Measurements from ENCODE around the gene ACTMAP.
"Not testable (repeated sequence)": the region's sequence is repeated elsewhere in the genome, so short reads cannot be mapped to it uniquely, and the experiment has no call there.

ACTMAP gene

DNA sequence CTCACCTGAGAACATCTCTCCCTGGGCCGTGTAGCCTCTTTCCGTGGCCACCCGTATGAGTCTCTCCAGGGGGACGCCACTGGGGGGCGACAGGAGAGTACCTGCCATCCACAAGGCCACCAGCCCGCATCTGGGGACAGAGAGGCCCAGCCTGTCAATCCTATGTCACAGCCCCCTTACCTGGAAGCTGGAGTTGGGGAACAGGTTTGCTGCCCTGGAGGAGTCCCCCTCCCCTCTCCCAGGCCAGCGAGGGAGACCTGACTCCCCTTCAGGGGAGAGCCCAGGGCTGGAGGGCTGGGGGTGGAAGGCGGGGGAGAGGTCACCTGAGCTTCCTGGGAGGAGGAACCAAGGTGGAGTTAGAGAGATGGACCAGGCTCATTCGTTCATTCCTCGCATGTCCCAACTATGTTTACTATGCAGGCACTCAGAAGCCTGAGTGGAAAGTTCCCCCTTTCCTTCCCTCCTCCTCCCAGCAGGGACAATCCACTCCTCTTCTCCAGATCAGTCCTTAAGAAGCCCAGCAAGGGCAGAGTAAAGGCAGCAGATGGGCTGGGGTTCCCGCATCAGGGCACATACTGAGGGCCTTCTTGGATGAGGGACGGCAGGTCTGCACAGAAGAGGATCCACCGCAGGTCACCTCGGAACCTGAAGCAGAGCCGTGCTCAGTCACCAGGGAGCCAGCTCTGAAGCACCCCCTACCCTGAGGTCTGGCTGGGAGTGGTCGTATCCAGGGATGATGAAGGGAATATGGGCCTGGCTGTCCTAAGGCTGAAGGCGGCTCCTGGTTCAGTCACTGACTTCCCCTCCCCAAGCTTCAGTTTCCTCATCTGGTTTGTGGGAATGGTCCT, 5.5 kb downstream of the ACTMAP start:
- in situ Hi-C loops (cut with MboI; ENCODE audit: low sequenced_read_pairs) = no loop called here

DNA sequence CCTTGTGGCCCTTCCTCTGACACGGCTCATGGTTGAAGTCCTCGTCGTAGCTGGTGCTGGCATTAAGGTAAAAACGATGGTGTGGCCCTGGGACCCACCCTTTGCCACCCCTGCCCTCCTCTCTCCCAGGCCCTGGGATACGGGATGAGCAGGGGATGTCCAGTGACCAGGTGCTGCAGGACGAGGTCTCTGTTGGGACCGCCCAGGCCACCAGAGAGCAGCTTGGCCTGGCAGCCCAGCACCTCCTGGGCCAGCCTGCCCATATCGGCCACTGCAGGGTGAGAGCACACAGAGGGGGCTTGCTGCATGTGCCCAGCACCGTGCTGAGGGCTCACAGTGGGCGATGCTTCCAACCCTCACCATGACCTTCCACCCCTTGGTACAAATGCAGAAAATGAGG, 6.4 kb downstream of the ACTMAP start:
- in situ Hi-C loops (cut with MboI; ENCODE audit: low sequenced_read_pairs) = no loop called here

DNA sequence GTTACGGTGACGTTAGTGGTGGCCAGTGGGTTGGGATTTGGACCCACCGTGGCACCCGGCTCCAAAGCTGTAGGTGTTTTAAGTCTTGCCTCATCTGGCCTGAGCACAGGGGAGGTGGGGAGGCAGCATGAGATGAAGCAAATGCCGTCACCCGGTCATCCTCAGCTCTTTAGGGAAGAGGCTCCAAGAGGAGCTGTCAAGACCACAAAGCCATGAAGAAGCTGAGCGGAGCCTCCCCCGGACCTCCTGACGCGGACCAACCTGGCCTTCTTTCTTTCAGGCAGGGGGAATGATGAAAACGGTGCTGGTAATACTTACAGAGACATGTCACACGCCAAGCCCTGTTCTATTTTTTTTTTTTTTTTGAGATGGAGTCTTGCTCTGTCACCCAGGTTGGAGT, 7.4 kb downstream of the ACTMAP start:
- in situ Hi-C loops (cut with MboI; ENCODE audit: low sequenced_read_pairs) = no loop called here

DNA sequence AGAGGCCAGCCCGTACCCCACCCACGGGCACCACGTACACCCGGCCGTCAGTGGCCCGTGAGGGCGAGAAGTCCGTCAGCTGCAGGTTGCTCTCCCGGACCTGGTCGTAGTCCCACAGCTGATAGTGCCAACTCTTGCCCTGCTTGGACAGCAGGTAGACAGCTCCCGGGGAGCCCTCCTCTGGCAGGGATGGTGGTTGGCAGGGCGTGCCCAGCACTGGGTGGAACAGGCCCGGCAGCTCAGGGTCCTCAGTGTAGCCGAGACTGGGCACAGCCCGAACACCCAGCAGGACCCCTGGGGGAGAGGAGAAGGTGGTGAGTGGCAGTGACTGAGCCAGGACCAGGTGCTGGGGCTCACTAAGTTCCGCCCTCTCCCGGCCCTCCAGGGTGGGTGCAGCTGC, 7.8 kb downstream of the ACTMAP start:
- in situ Hi-C loops (cut with MboI; ENCODE audit: low sequenced_read_pairs) = no loop called here

DNA sequence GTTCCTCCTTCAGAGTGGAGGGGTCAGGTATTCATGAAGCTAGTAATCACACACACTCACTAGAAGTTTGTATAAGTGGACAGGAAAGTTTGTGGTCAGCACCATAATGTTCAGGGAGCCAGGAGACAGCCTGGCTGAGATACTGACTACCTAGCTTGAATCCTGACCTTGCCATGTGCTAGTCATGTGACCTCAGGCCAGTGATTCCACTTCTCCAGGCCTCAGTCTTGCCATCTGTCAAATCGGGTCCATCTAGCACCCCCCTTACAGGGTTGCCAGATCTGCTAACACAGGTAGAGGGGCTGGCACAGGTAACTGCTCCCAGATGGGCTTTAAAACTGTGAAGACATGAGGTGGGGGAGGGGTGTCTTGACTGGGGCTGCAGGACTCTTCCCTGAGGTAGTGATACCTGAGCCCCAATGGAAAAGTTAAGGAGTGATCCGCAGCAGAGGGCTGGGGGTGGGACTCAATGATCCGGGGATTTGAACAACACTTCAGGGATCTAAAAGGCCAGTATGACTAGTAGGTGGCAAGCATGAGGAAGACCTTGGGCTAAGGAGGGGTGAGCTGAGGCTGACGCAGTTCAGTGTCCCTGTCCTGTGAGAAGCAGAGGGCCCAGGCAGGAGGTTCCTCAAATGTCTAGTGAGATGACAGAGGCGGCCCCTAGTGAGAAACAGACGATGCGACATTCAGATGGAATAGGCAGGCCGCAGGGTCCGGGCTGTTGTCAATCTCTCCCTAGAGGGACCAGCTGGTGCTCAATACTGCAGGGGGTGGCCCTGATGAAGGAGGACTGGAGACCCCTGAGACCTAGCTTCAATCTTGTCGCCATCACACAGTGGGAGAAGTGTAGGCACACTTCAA, 8.5 kb downstream of the ACTMAP start:
- in situ Hi-C loops (cut with MboI; ENCODE audit: low sequenced_read_pairs) = no loop called here

DNA sequence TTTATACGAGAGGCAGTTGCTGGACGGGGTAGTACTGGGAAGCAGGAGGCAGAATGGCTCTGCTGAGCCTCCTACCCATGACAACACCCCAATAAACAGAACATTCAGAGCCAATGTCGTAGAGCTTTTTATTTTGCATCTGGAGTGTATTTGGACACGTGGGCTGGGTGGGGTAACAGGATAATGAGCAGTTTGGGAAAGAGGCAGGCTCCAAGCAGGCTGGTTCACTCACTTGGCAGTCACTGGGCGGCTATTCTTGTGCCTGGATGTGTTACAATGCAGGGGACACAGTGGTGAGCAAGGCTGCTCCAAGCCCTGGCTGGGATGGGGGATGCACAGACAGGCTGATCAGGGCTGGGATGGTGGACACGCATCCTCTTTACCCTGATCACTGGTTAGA, 9.5 kb downstream of the ACTMAP start:
- in situ Hi-C loops (cut with MboI; ENCODE audit: low sequenced_read_pairs) = no loop called here

DNA sequence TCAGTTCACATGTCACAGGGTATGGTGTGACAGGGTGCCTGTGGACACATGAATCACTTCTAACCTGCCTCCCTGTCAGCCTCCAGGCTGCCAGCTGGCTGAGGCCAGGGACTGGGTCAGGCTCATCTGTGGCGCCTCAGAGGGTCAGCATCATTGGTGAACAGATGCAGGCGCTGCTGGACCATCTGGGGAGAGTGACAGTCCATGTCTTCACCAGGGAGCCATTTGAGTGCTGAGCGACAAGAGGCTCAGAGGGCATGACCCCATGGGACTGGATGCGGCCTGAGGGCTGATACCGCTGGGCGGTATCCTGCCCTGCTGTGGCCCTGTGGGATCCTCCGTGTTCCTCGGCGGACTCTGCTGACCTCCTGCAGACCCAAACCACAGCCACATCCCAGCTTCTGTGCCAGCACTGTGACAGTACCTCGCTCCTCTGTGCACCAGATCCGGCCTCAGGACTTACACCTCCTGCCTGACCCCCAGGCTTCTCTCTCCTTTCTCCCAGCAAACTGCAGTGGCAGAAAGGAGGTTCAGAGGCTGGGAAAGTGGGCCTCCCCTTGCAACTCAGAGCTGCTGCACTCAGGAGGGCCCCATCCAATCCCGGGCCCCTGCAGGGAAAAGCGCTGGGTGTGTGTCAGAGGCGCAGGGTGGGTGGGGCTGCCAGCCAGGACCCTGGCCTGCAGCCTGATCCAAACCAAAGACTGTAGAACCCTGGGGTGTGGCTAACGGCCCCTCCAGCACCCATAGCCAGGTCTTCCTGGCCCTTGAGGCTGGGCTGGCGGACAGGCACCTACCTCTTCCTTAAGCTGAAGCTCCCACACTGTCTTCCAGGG, 10.2 kb downstream of the ACTMAP start:
- in situ Hi-C loops (cut with MboI; ENCODE audit: low sequenced_read_pairs) = no loop called here

DNA sequence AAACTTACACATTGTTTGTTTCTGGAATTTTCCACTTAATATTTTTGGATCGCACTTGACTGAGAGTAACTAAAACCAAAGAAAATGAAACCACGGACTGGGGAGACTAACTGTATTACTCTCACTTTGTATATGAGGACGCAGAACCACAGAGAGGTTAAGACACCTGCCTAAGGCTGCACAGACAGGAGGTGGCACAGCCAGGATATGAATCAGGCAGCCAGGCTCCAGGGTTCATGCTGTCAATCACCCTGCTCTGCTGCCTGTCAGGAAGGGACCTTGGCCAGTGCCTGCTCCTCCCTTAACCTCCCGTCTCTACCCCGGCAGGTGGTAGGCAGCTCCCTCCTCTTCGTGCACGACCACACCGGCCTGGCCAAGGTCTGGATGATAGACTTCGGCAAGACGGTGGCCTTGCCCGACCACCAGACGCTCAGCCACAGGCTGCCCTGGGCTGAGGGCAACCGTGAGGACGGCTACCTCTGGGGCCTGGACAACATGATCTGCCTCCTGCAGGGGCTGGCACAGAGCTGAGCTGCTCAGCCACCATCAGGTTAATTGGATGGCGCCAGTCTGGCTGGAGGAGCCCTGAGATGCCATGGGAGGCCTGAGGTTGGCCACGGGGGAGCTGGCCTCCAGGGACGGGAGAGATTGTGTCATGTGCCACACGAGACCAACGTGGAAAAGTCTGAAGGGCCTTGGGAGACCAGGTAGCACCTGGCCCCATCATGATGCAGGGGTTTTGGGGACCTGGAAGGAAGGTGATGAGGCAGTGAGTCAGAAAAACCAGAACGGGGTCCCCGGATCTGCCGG, 11.0 kb downstream of the ACTMAP start:
- in situ Hi-C loops (cut with MboI; ENCODE audit: low sequenced_read_pairs) = no loop called here

DNA sequence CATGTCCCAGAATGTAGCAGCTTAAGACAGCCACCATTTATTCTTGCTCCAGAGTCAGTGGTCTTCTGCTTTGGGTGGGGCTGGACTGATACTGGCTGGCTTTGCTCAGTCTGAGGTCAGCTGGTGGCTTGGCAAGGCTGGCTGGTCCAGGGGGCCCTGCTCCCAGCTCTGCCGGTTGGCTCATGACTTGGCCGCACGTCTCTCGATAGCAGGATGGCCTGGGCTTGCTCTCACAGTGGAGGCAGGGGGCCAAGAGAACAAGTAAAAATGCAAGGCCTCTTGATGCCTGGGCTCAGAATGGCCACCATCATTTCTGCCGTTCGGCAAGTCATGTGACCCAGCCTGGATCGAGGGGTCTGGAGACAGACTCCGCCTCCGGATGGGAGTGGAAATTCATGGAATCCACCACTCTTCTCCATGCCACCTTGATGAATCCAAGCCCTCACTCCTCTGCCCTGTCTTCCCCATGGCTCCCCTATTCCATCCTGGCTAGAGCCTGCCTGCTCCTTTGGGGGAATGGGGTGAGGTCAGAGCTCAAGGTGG, 13.1 kb downstream of the ACTMAP start:
- in situ Hi-C loops (cut with MboI; ENCODE audit: low sequenced_read_pairs) = no loop called here

DNA sequence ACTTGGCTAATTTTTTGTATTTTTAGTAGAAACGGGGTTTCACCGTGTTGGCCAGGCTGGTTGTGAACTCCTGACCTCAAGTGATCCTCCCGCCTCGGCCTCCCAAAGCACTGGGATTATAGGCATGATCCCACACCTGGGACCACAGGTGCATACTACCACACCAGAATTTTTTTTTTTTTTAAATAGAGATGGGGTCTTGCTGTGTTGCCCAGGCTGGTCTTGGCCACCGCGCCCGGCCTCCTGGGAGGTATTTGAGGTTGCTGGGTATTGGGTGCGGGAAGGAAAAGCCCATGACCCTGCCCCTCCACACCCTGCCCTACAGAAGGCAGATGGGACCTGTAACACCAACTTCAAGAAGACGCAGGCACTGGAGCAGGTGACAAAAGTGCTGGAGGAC, 13.6 kb downstream of the ACTMAP start:
- in situ Hi-C loops (cut with MboI; ENCODE audit: low sequenced_read_pairs) = no loop called here

DNA sequence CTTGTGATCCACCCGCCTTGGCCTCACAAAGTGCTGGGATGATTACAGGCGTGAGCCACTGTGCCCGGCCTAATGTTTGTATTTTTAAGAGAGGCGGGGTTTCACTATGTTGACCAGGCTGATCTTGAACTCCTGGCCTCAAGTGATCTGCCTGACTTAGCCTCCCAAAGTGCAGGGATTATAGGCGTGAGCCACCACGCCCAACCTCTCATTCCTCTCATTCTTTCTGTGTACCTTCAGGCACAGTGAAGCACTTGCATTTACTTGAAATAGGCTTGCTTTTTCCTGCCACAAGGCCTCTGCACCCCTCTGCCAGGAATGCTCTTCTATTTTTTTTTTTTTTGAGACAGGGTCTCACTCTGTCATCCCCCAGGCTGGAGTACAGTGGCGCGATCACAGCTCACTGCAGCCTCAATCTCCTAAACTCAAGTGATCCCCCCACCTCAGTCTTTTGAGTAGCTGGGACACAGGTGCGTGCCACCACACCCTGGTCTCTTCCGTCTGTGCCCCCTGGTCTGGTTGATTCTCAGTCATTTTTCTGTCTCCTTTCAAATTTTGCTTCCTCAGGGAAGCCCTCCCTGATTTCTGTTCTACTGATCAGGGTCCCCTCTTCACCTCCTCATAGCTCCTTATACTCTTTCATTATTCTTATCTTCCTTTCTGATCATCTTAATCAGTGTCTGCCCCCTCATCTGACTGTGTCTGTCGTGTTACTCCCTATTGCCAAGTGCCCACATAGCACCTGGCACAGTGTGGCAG, 15.1 kb downstream of the ACTMAP start:
- in situ Hi-C loops (cut with MboI; ENCODE audit: low sequenced_read_pairs) = no loop called here

DNA sequence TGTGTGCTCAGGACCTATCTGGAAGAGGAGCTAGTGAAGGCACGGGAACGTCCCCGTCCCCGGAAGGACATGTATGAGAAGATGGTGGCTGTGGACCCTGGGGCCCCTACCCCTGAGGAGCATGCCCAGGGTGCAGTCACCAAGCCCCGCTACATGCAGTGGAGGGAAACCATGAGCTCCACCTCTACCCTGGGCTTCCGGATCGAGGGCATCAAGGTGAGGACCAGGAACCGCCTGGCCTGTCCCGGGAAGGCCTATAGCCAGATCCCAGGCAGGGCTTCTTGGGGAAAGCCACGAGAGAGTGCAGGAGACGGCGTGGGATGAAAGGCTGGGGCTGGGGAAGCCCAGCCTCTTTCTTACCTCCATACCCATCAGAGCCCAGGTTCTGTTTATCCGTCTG, 17.1 kb downstream of the ACTMAP start:
- in situ Hi-C loops (cut with MboI; ENCODE audit: low sequenced_read_pairs) = no loop called here

DNA sequence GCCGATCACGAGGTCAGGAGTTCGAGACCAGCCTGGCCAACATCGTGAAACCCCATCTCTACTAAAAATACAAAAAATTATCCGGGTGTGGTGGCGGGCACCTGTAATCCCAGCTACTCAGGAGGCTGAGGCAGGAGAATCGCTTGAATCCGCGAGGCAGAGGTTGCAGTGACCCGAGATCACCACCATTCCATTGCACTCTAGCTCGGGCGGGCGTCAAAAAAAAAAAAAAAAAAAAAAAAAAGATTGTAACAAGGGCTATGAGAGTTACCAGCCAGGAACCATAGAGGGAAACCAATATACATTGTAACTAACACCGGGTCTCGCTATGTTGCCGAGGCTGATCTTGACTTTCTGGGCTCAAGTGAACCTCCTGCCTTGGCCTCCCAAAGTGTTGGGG, 18.0 kb downstream of the ACTMAP start:
- in situ Hi-C loops (cut with MboI; ENCODE audit: low sequenced_read_pairs) = not testable (repeated sequence)

DNA sequence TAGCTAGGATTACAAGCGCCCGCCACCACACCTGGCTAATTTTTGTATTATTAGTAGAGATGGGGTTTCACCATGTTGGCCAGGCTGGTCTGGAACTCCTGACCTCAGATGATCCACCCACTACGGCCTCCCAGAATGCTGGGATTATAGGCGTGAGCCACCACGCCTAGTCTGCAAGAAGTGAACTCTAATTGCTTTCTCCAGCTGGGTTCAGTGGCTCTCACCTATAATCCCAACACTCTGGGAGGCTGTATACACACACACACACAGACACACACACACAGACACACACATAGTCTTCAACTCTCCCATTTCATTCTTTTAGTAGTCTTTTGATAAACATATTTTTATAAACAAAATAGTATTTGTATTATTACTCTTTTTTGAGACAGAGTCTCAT, 20.2 kb downstream of the ACTMAP start:
- in situ Hi-C loops (cut with MboI; ENCODE audit: low sequenced_read_pairs) = not testable (repeated sequence)

DNA sequence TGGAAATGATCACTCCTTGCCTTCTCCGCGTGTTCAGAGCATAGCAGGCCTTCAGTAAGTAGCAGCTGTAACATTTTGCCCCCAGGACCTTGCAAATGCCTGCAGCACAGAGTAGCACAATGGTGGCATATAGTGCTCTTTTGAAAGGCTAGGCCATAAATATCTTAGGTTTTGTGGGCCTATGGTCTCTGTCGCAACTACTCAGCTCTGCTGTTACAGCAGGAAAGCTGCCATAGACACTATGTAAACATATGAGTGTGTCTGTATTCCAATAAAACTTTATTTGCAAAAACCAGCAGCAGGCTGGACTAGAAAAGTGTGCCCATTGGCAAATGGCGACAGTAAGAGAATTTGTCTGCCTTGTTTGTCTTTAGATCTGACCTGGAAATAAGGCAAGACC, 24.0 kb downstream of the ACTMAP start:
- in situ Hi-C loops (cut with MboI; ENCODE audit: low sequenced_read_pairs) = no loop called here

DNA sequence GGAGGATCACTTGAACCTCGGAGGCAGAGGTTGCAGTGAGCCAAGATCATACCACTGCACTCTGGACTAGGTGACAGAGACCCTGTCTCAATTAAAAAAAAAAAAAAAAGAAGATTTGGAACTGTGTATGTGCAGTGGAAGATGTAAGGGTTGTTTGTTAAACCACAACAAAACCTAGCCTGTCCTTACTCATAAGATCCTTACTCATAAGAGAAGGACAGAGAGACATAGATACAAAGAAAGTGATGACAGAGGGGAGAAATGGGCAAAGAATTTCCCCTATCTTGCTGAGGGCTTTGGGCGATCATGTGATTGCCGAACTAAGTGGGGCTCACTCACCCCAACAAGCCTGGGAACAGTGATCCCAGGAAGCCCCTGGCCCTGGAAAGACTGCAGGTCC, 25.4 kb downstream of the ACTMAP start:
- in situ Hi-C loops (cut with MboI; ENCODE audit: low sequenced_read_pairs) = no loop called here

DNA sequence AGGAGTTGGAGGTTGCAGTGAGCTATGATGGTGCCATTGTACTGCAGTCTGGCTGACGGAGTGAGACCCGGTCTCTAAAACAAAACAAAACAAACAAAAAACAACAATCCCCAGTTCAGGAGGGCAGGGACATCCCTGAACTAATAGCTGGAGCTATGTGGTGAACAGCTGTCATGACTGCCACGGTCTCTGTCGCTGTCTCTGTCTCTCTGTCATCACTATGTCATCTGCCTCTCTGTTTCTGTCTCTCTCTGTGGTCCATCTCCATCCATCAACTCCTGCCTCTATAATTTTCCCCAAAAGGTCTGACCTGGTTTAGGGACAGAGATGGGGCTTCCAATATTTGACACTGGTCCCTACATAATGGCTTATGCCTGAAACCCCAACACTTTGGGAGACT, 26.0 kb downstream of the ACTMAP start:
- in situ Hi-C loops (cut with MboI; ENCODE audit: low sequenced_read_pairs) = no loop called here

DNA sequence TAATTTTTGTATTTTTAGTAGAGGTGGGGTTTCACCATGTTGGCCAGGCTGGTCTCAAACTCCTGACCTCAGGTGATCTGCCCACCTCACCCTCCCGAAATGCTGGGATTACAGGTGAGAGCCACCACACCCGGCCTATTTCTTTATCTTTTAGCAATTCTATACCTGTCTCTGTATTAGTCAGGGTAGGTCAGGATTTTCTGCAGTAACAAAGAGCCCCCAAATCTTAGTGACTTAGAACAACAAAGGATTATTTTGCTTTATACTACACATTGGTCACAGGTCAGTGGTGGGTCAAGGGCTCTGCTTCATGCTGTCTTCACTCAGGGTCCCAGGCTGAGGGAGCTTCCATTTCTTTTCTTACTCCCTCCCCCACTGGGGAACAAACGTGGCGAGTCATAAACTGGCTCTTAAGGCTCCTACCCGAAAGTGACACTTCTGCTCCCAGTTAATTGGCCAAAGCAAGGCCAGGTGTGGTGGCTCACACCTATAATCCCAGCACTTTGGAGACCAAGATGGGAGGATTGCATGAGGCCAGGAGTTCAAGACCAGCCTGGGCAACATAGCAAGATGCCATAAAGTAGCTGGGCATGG, 26.5 kb downstream of the ACTMAP start:
- in situ Hi-C loops (cut with MboI; ENCODE audit: low sequenced_read_pairs) = no loop called here
